ENCODE data around the gene GATA3.

GRCh38 chr10:8092428-8092827 is 37.9 kb downstream of the GATA3 start:
- TF ChIP-seq CTCF (IDR thresholded peaks at IDR 0.05) (no peak), EZH2 (IDR thresholded peaks at IDR 0.05) (no peak)

Measured in neural progenitor cell (in vitro differentiated cells).